ENCODE results near the gene CARD10. TPM values are rescaled to one million over a fixed set of nuclear protein-coding genes. Genes with fewer than 3 reads are reported as not detected.

CARD10 gene
- total RNA-seq, 1 experiment from 2014 or later = 17.7 TPM

GRCh38 chr22:37505989-37506388 is 13.2 kb downstream of the CARD10 start:
- Histone ChIP-seq H3K27ac (ENCODE audit: insufficient read length, low read depth, low read length) (no peak overlapping the region), H2BK5ac (ENCODE audit: insufficient read length, low read length) (no peak overlapping the region), H2BK20ac (ENCODE audit: low read depth, low read length, poor library complexity, severe bottlenecking) (no peak overlapping the region), H3K79me1 (ENCODE audit: insufficient read depth, low read depth, low read length, poor library complexity, severe bottlenecking) (no peaks in the 10 kb centered on the region), H3K56ac (ENCODE audit: insufficient read length, low read depth, low read length) (no peak overlapping the region), H3K9me3 (ENCODE audit: control insufficient read depth, low read depth, low read length) (no peaks in the 10 kb centered on the region), H2AFZ (ENCODE audit: low read length) (no peak overlapping the region), H3K18ac (ENCODE audit: insufficient read length, low read depth, low read length) (no peak overlapping the region), H3K23me2 (ENCODE audit: insufficient read length, low read depth, low read length, poor library complexity, severe bottlenecking) (no peaks in the 10 kb centered on the region), H3K4me2 (ENCODE audit: insufficient read depth, insufficient read length, low read length) (no peak overlapping the region), H4K20me1 (ENCODE audit: control insufficient read depth, insufficient read depth, insufficient read length) (no peaks in the 10 kb centered on the region), H3K9ac (ENCODE audit: extremely low read depth, insufficient read length, low read length) (no peak overlapping the region), H3K27me3 (ENCODE audit: insufficient read depth, low read length) (no peaks in the 10 kb centered on the region), H4K8ac (replicated peaks; ENCODE audit: insufficient read length, low read depth, low read length) (no peak overlapping the region), H3K4me1 (ENCODE audit: insufficient read depth, low read length) (no peaks in the 10 kb centered on the region; the same call in 1 of the 2 replicates), H2BK120ac (ENCODE audit: low read depth, low read length, poor library complexity, severe bottlenecking) (no peak overlapping the region), H2BK12ac (ENCODE audit: insufficient read length, low read depth, low read length) (no peak overlapping the region), H3K79me2 (ENCODE audit: insufficient read depth, low read length) (no peaks in the 10 kb centered on the region), H3K23ac (ENCODE audit: insufficient read length, low read depth, low read length) (no peak overlapping the region), H3T11ph (ENCODE audit: low read length) (no peak overlapping the region), H4K91ac (ENCODE audit: insufficient read length, low read depth, low read length) (no peak overlapping the region), H3K4ac (ENCODE audit: low read depth, low read length) (no peak overlapping the region), H2BK15ac (ENCODE audit: low read depth, low read length) (no peak overlapping the region), H4K5ac (ENCODE audit: insufficient read length, low read depth, low read length) (no peak overlapping the region), H2AK5ac (ENCODE audit: insufficient read length, low read length) (no peak overlapping the region), H3K14ac (ENCODE audit: insufficient read depth, low read length) (no peak overlapping the region)
- Mint-ChIP-seq H3K27ac (no peak overlapping the region), H3K9me3 (no peaks in the 10 kb centered on the region), H3K4me1 (peaks cover 19 to 25% of the 10 kb centered on the region in 2 experiments), H3K36me3 (ENCODE audit: insufficient read depth in 1 of 3, low read depth in 3 of 3) (peaks cover 0 to 27% (median 13%) of the 10 kb centered on the region in 3 experiments; a peak in 3 of 7 replicates), H3K27me3 (ENCODE audit: low read depth) (no peaks in the 10 kb centered on the region), H3K4me3 (no peak overlapping the region)
- WGBS (ENCODE audit: extremely low coverage, insufficient read length, low lambda C conversion rate) = no CpG with 5 or more reads among the region's 14 CpGs
- TF ChIP-seq CTCF (conservative IDR thresholded peaks at IDR 0.05) = no peak
- DNase-seq = no peak
